Neural progenitor cell (in vitro differentiated cells): ENCODE results near the gene CDX2.

Experiments used
- CTCF ChIP-seq: fragments of 200-600 bp; sonication (generic); IDR thresholded peaks from 2 replicates; pipeline ENCODE4 v1.5.1; 2017; ENCODE audit warnings: antibody characterized with exemption, mild to moderate bottlenecking
- EZH2 ChIP-seq: fragments of 200-600 bp; sonication (generic); IDR thresholded peaks from 2 replicates; pipeline ENCODE4 v1.6.1; 2017; ENCODE audit warnings: antibody characterized with exemption, mild to moderate bottlenecking, moderate library complexity

GRCh38 chr13:27976362-27977091 lies 7.4 kb upstream of the CDX2 start:
- no peak for TF ChIP-seq EZH2
- TF ChIP-seq CTCF = no peak
